HG03280 (cell line): ENCODE measurements around the gene SDF2L1.
A peak's percentile ranks its signal among the peaks of the same experiment; 100 is the strongest.

Experiments
- ATAC-seq: cut with Tn5 transposase; IDR thresholded peaks from one replicate; pipeline ENCODE4 v1.9.1; 2021; ENCODE audit warnings: mild to moderate bottlenecking, moderate library complexity; ENCODE audit not compliant: unreplicated experiment

The SDF2L1 gene

GRCh38 chr22:21621025-21621424 is 21.1 kb upstream of the SDF2L1 start:
- ATAC-seq, result no peak

GRCh38 chr22:21622011-21622918 is 19.8 kb upstream of the SDF2L1 start:
- no peak for ATAC-seq

- no peak for ATAC-seq
Observed at GRCh38 chr22:21622919-21623647, 19.0 kb upstream of the SDF2L1 start.

GRCh38 chr22:21623648-21623970 is 18.5 kb upstream of the SDF2L1 start:
- ATAC-seq, result no peak

- ATAC-seq, result no peak
Observed at GRCh38 chr22:21624120-21624879, 17.8 kb upstream of the SDF2L1 start.

GRCh38 chr22:21624880-21625791 is 17.0 kb upstream of the SDF2L1 start:
- ATAC-seq, result no peak

GRCh38 chr22:21626073-21626734 is 15.9 kb upstream of the SDF2L1 start:
- no peak for ATAC-seq

- no peak for ATAC-seq
Observed at GRCh38 chr22:21626735-21627469, 15.2 kb upstream of the SDF2L1 start.

- no peak for ATAC-seq
Observed at GRCh38 chr22:21628386-21629254, 13.5 kb upstream of the SDF2L1 start.

GRCh38 chr22:21629255-21630149 is 12.6 kb upstream of the SDF2L1 start, which contains the start of gene YDJC:
Gene YDJC (minus strand): TSS chr22:21630022. CDS start chr22:21630014, 8 bp downstream.
- peak; percentile 87 for ATAC-seq

GRCh38 chr22:21631025-21631424 is 11.1 kb upstream of the SDF2L1 start:
- ATAC-seq, result no peak

GRCh38 chr22:21632237-21632895 is 9.7 kb upstream of the SDF2L1 start, which contains the start of gene CCDC116:
Gene CCDC116 (plus strand): TSS chr22:21632760. CDS start chr22:21633182, 422 bp downstream.
- no peak for ATAC-seq

- ATAC-seq, result no peak
Observed at GRCh38 chr22:21632931-21633330, 9.2 kb upstream of the SDF2L1 start.

- no peak for ATAC-seq
Observed at GRCh38 chr22:21633481-21633880, 8.6 kb upstream of the SDF2L1 start.

- ATAC-seq, result no peak
Observed at GRCh38 chr22:21634081-21634480, 8.0 kb upstream of the SDF2L1 start.

- no peak for ATAC-seq
Observed at GRCh38 chr22:21634844-21635243, 7.3 kb upstream of the SDF2L1 start.
